ENCODE data around the gene TSPAN5.

Gene TSPAN5

GRCh38 chr4:98673978-98674377 is 15.6 kb upstream of the TSPAN5 start:
- no peak for DNase-seq (ENCODE audit: low read depth in 2 of 2, low spot score in 1 of 2)

- DNase-seq (ENCODE audit: low read depth in 2 of 2, low spot score in 1 of 2), result no peak
These were observed 14.9 kb upstream of the TSPAN5 start for GRCh38 chr4:98673288-98673644.

GRCh38 chr4:98672583-98673287 is 14.3 kb upstream of the TSPAN5 start:
- DNase-seq (ENCODE audit: low read depth in 2 of 2, low spot score in 1 of 2), result no peak

GRCh38 chr4:98671131-98671530 is 12.7 kb upstream of the TSPAN5 start:
- DNase-seq (ENCODE audit: low read depth in 2 of 2, low spot score in 1 of 2), result no peak

GRCh38 chr4:98670186-98670585 is 11.8 kb upstream of the TSPAN5 start:
- no peak for DNase-seq (ENCODE audit: low read depth in 2 of 2, low spot score in 1 of 2)

- no peak for DNase-seq (ENCODE audit: low read depth in 2 of 2, low spot score in 1 of 2)
These were observed 11.2 kb upstream of the TSPAN5 start for GRCh38 chr4:98669577-98669976.

- no peak for DNase-seq (ENCODE audit: low read depth in 2 of 2, low spot score in 1 of 2)
These were observed 6.5 kb upstream of the TSPAN5 start for GRCh38 chr4:98664959-98665358.

GRCh38 chr4:98663226-98664006 is 5.0 kb upstream of the TSPAN5 start:
- peak; percentile 41 to 49 for DNase-seq (ENCODE audit: low read depth in 2 of 2, low spot score in 1 of 2)

GRCh38 chr4:98662626-98663225 is 4.3 kb upstream of the TSPAN5 start:
- DNase-seq (ENCODE audit: low read depth in 2 of 2, low spot score in 1 of 2), result no peak

GRCh38 chr4:98662055-98662453 is 3.6 kb upstream of the TSPAN5 start:
- DNase-seq (ENCODE audit: low read depth in 2 of 2, low spot score in 1 of 2), result no peak

- DNase-seq (ENCODE audit: low read depth in 2 of 2, low spot score in 1 of 2), result no peak
These were observed 3.1 kb upstream of the TSPAN5 start for GRCh38 chr4:98661371-98662054.

GRCh38 chr4:98659741-98660462 is 1.5 kb upstream of the TSPAN5 start:
- DNase-seq (ENCODE audit: low read depth in 2 of 2, low spot score in 1 of 2), result no peak

- DNase-seq (ENCODE audit: low read depth in 2 of 2, low spot score in 1 of 2), result no peak
These were observed 738 bp upstream of the TSPAN5 start for GRCh38 chr4:98659106-98659592.

- peak in 1 of 2 donors; percentile 6 for DNase-seq (ENCODE audit: low read depth in 2 of 2, low spot score in 1 of 2)
These were observed 702 bp downstream of the TSPAN5 start for GRCh38 chr4:98657531-98658286.

GRCh38 chr4:98656886-98657285 is 1.5 kb downstream of the TSPAN5 start:
- DNase-seq (ENCODE audit: low read depth in 2 of 2, low spot score in 1 of 2), result no peak

- no peak for DNase-seq (ENCODE audit: low read depth in 2 of 2, low spot score in 1 of 2)
These were observed 2.0 kb downstream of the TSPAN5 start for GRCh38 chr4:98656443-98656842.

GRCh38 chr4:98653890-98654867 is 4.2 kb downstream of the TSPAN5 start:
- DNase-seq (ENCODE audit: low read depth in 2 of 2, low spot score in 1 of 2), result no peak

- DNase-seq (ENCODE audit: low read depth in 2 of 2, low spot score in 1 of 2), result no peak
These were observed 5.4 kb downstream of the TSPAN5 start for GRCh38 chr4:98652996-98653395.

GRCh38 chr4:98648602-98649001 is 9.8 kb downstream of the TSPAN5 start:
- no peak for DNase-seq (ENCODE audit: low read depth in 2 of 2, low spot score in 1 of 2)
